ENCODE results near the gene IFIT1B.
A peak's percentile ranks its signal among the peaks of the same experiment; 100 is the strongest.
"Not testable (repeated sequence)": the region's sequence is repeated elsewhere in the genome, so short reads cannot be mapped to it uniquely, and the experiment has no call there.

Gene IFIT1B

GRCh38 chr10:89388806-89389205, 10.9 kb downstream of the IFIT1B start:
- DNase-seq: no peak

- DNase-seq: peak; percentile 11
These were observed 11.4 kb downstream of the IFIT1B start for GRCh38 chr10:89389254-89389653.

- DNase-seq: no peak
These were observed 12.8 kb downstream of the IFIT1B start for GRCh38 chr10:89390476-89391225.

GRCh38 chr10:89391226-89391576, 13.3 kb downstream of the IFIT1B start:
- not testable (repeated sequence) for DNase-seq

- peak; percentile 51 for DNase-seq
These were observed 14.3 kb downstream of the IFIT1B start, which contains the start of gene IFIT1 for GRCh38 chr10:89391907-89392756. IFIT1 (plus strand) TSS chr10:89392623; CDS start chr10:89392713, 90 bp downstream.

- no peak for DNase-seq
These were observed 15.1 kb downstream of the IFIT1B start for GRCh38 chr10:89392974-89393373.

GRCh38 chr10:89393898-89394297, 16.0 kb downstream of the IFIT1B start:
- no peak for DNase-seq

GRCh38 chr10:89395141-89395540, 17.3 kb downstream of the IFIT1B start:
- DNase-seq: no peak

- no peak for DNase-seq
These were observed 20.3 kb downstream of the IFIT1B start for GRCh38 chr10:89398003-89398749.

- DNase-seq: no peak
These were observed 22.1 kb downstream of the IFIT1B start for GRCh38 chr10:89399956-89400355.

GRCh38 chr10:89403043-89403442, 25.2 kb downstream of the IFIT1B start:
- no peak for DNase-seq

GRCh38 chr10:89404104-89405047, 26.5 kb downstream of the IFIT1B start:
- DNase-seq: no peak

GRCh38 chr10:89406178-89406577, 28.3 kb downstream of the IFIT1B start:
- DNase-seq: not testable (repeated sequence)

GRCh38 chr10:89407792-89408191, 29.9 kb downstream of the IFIT1B start:
- not testable (repeated sequence) for DNase-seq

- DNase-seq: not testable (repeated sequence)
These were observed 31.4 kb downstream of the IFIT1B start for GRCh38 chr10:89409282-89409681.

- DNase-seq: not testable (repeated sequence)
These were observed 32.7 kb downstream of the IFIT1B start for GRCh38 chr10:89410551-89410950.

- DNase-seq: not testable (repeated sequence)
These were observed 33.3 kb downstream of the IFIT1B start for GRCh38 chr10:89411135-89411534.

- not testable (repeated sequence) for DNase-seq
These were observed 34.4 kb downstream of the IFIT1B start for GRCh38 chr10:89412276-89412675.

- no peak for DNase-seq
These were observed 35.6 kb downstream of the IFIT1B start for GRCh38 chr10:89413398-89413912.

- peak; percentile 67 for DNase-seq
These were observed 36.5 kb downstream of the IFIT1B start, which contains the start of gene IFIT5 for GRCh38 chr10:89414146-89414878. IFIT5 (plus strand) TSS chr10:89414568; CDS start chr10:89414799, 231 bp downstream.
